ENCODE results near the gene TTF2.
A peak's percentile ranks its signal among the peaks of the same experiment; 100 is the strongest.

TTF2 gene

GRCh38 chr1:117127795-117128194 is 67.7 kb downstream of the TTF2 start:
- ChIA-PET CTCF (interaction anchor here (1.0 to 2.2 kb wide), 8 partner anchors 7 to 626 kb away, joined by 3 to 18 read pairs (median 6); no protein-coding TSS in a partner anchor), POLR2A (no interaction called here)
- no peak for DNase-seq (ENCODE audit: extremely low spot score)
- TF ChIP-seq L3MBTL2 (conservative IDR thresholded peaks at IDR 0.05) (no peak), LEF1 (IDR thresholded peaks at IDR 0.05; ENCODE audit: borderline replicate concordance) (no peak), SP1 (IDR thresholded peaks at IDR 0.05) (no peak), SUZ12 (IDR thresholded peaks at IDR 0.05) (no peak), FOXA1 (IDR thresholded peaks at IDR 0.05) (no peak), CTBP1 (IDR thresholded peaks at IDR 0.05; ENCODE audit: borderline replicate concordance) (no peak), ARNT (IDR thresholded peaks at IDR 0.05) (no peak), NFRKB (IDR thresholded peaks at IDR 0.05) (no peak), ELF4 (IDR thresholded peaks at IDR 0.05) (no peak), TARDBP (IDR thresholded peaks at IDR 0.05) (no peak), HDGF (IDR thresholded peaks at IDR 0.05; ENCODE audit: borderline replicate concordance) (no peak), ZNF384 (IDR thresholded peaks at IDR 0.05) (no peak), BHLHE40 (IDR thresholded peaks at IDR 0.05; ENCODE audit: borderline replicate concordance) (no peak), FOXM1 (IDR thresholded peaks at IDR 0.05; ENCODE audit: borderline replicate concordance) (no peak), FOXK2 (IDR thresholded peaks at IDR 0.05) (no peak)
- TF ChIP-seq, protein P1, sequence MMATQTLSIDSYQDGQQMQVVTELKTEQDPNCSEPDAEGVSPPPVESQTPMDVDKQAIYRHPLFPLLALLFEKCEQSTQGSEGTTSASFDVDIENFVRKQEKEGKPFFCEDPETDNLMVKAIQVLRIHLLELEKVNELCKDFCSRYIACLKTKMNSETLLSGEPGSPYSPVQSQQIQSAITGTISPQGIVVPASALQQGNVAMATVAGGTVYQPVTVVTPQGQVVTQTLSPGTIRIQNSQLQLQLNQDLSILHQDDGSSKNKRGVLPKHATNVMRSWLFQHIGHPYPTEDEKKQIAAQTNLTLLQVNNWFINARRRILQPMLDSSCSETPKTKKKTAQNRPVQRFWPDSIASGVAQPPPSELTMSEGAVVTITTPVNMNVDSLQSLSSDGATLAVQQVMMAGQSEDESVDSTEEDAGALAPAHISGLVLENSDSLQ (IDR thresholded peaks at IDR 0.05) = no peak

DNA sequence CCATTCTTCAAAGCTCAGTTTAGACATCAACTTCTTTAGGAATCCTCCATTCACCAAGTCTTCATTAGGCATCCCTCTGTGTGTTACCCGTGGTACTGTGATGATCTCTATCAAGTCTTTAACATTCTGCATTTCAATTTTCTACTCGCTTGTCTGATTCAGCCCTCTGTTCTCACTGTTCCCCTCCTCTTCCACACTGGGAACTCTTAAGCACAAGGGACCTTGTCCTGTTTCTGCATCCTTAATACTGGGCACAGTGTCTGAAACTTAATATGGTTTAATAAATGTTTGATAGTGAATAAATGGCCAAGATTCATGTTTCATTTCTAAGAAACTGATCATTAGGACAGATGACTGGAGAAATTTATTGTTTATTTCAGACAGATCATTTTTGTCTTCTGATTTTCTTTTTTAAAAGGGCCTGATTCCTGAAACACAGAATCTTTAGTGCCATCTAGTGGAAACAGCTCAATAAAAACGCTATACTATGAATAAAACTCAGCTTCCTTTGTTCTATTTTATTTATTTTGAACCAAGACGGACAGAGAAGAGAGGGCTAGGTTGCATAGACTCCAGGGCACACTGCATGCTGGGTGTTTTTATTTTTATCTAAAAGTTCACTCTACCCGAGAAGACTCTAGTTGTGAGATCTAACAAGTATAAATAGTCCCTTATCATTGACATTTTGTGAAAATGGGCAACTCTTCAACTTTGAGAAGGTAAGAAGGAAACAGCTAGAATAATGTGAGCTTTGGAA is 68.4 kb downstream of the TTF2 start:
- CTCF ChIA-PET = interaction anchor here (0.6 to 2.2 kb wide), 18 partner anchors 8 to 625 kb away, joined by 3 to 18 read pairs (median 4); no protein-coding TSS in a partner anchor
- POLR2A ChIA-PET = interaction anchor here (0.9 to 2.1 kb wide), 3 partner anchors 68 to 239 kb away, joined by 3 to 7 read pairs (median 4); partner anchors contain the start of genes MAN1A2 and TTF2
- peak; percentile 41 for DNase-seq (ENCODE audit: extremely low spot score)
- no peak for TF ChIP-seq ARNT (IDR thresholded peaks at IDR 0.05)
- no peak for TF ChIP-seq HDGF (IDR thresholded peaks at IDR 0.05; ENCODE audit: borderline replicate concordance)

DNA sequence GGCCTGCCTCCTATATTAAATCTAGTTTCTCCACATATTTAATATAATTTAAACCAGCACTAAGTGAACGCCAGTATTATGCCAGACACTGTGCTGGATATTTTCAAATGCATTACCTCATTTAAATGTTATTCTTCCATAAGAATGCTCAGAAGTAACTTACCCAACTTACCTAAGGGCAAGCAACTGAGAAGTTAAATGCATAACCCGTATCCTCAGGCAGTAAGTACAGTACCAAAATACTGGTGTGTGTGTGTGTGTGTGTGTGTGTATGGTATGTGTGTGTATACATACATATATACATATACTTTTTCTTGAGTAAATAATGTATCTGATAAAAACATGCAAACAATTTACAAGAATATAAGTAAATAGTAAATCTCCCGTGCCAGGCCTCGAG is 70.4 kb downstream of the TTF2 start:
- ChIA-PET CTCF (no interaction called here), POLR2A (no interaction called here)
- DNase-seq (ENCODE audit: extremely low spot score) = no peak
- no peak for TF ChIP-seq SP1 (IDR thresholded peaks at IDR 0.05)
- TF ChIP-seq TARDBP (IDR thresholded peaks at IDR 0.05) = no peak
- no peak for TF ChIP-seq LEF1 (IDR thresholded peaks at IDR 0.05; ENCODE audit: borderline replicate concordance)
- TF ChIP-seq ARNT (IDR thresholded peaks at IDR 0.05) = no peak
- TF ChIP-seq BHLHE40 (IDR thresholded peaks at IDR 0.05; ENCODE audit: borderline replicate concordance) = no peak
- TF ChIP-seq SUZ12 (IDR thresholded peaks at IDR 0.05) = no peak

- TF ChIP-seq, protein P1 (IDR thresholded peaks at IDR 0.05) = no peak
- TF ChIP-seq HDGF (IDR thresholded peaks at IDR 0.05; ENCODE audit: borderline replicate concordance) (no peak), TARDBP (IDR thresholded peaks at IDR 0.05) (no peak), ELF4 (IDR thresholded peaks at IDR 0.05) (no peak), FOXM1 (IDR thresholded peaks at IDR 0.05; ENCODE audit: borderline replicate concordance) (no peak), FOXA1 (IDR thresholded peaks at IDR 0.05) (no peak), CTBP1 (IDR thresholded peaks at IDR 0.05; ENCODE audit: borderline replicate concordance) (no peak), NFRKB (IDR thresholded peaks at IDR 0.05) (no peak), L3MBTL2 (conservative IDR thresholded peaks at IDR 0.05) (no peak), ZNF384 (IDR thresholded peaks at IDR 0.05) (no peak), LEF1 (IDR thresholded peaks at IDR 0.05; ENCODE audit: borderline replicate concordance) (no peak)
- ChIA-PET POLR2A (no interaction called here), CTCF (no interaction called here)
- no peak for DNase-seq (ENCODE audit: extremely low spot score)
Measured at GRCh38 chr1:117135329-117135728, 75.2 kb downstream of the TTF2 start.

DNA sequence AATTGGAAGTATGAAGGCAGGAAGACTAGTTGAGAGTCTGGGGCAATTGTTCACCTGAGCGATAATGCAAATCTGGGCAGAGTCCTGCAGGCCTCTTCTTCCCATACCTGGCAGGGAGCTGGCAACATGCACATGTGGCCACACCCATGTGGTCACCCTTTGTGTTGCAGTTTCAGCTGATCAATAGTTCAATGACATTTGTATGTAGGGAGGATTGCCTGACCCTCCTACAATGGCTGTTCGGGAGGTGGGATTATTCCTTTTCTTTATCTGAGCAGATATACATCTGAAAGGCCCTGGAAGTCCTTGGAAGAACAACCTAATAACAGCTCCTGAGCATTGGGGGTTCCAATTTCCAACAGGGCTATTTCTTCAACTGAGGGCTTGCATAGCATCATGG is 76.6 kb downstream of the TTF2 start:
- no peak for DNase-seq (ENCODE audit: extremely low spot score)
- ChIA-PET POLR2A (no interaction called here), CTCF (no interaction called here)
- TF ChIP-seq ZNF384 (IDR thresholded peaks at IDR 0.05) = no peak
- TF ChIP-seq, protein P1 (IDR thresholded peaks at IDR 0.05) = no peak
- no peak for TF ChIP-seq BHLHE40 (IDR thresholded peaks at IDR 0.05; ENCODE audit: borderline replicate concordance)
- no peak for TF ChIP-seq L3MBTL2 (conservative IDR thresholded peaks at IDR 0.05)
- no peak for TF ChIP-seq FOXA1 (IDR thresholded peaks at IDR 0.05)
- no peak for TF ChIP-seq CTBP1 (IDR thresholded peaks at IDR 0.05; ENCODE audit: borderline replicate concordance)
- no peak for TF ChIP-seq SUZ12 (IDR thresholded peaks at IDR 0.05)
- TF ChIP-seq FOXM1 (IDR thresholded peaks at IDR 0.05; ENCODE audit: borderline replicate concordance) = no peak
- TF ChIP-seq SP1 (IDR thresholded peaks at IDR 0.05) = no peak
- TF ChIP-seq ARNT (IDR thresholded peaks at IDR 0.05) = no peak
- no peak for TF ChIP-seq FOXK2 (IDR thresholded peaks at IDR 0.05)
- no peak for TF ChIP-seq TARDBP (IDR thresholded peaks at IDR 0.05)
- no peak for TF ChIP-seq NFRKB (IDR thresholded peaks at IDR 0.05)

- CTCF ChIA-PET = interaction anchor here (1.4 kb wide), 1 partner anchor 9 kb away, joined by 3 read pairs; no protein-coding TSS in a partner anchor
- DNase-seq (ENCODE audit: extremely low spot score) = no peak
- POLR2A ChIA-PET = no interaction called here
Measured at GRCh38 chr1:117137281-117137855, 77.2 kb downstream of the TTF2 start.

More at GRCh38 chr1:117137281-117137855, 77.2 kb downstream of the TTF2 start:
- no peak for TF ChIP-seq ZNF384 (IDR thresholded peaks at IDR 0.05)
- no peak for TF ChIP-seq CTBP1 (IDR thresholded peaks at IDR 0.05; ENCODE audit: borderline replicate concordance)
- no peak for TF ChIP-seq ARNT (IDR thresholded peaks at IDR 0.05)
- TF ChIP-seq FOXK2 (IDR thresholded peaks at IDR 0.05) = no peak
- TF ChIP-seq ELF4 (IDR thresholded peaks at IDR 0.05) = no peak
- TF ChIP-seq SUZ12 (IDR thresholded peaks at IDR 0.05) = no peak
- TF ChIP-seq BHLHE40 (IDR thresholded peaks at IDR 0.05; ENCODE audit: borderline replicate concordance) = no peak
- no peak for TF ChIP-seq HDGF (IDR thresholded peaks at IDR 0.05; ENCODE audit: borderline replicate concordance)
- TF ChIP-seq, protein P1 (IDR thresholded peaks at IDR 0.05) = no peak
- TF ChIP-seq L3MBTL2 (conservative IDR thresholded peaks at IDR 0.05) = no peak
- no peak for TF ChIP-seq FOXA1 (IDR thresholded peaks at IDR 0.05)
- TF ChIP-seq LEF1 (IDR thresholded peaks at IDR 0.05; ENCODE audit: borderline replicate concordance) = no peak
- no peak for TF ChIP-seq SP1 (IDR thresholded peaks at IDR 0.05)
- TF ChIP-seq TARDBP (IDR thresholded peaks at IDR 0.05) = no peak
- no peak for TF ChIP-seq NFRKB (IDR thresholded peaks at IDR 0.05)
- TF ChIP-seq FOXM1 (IDR thresholded peaks at IDR 0.05; ENCODE audit: borderline replicate concordance) = no peak
